Liver (tissue), 9 donors: ENCODE data around the gene BEST3. TPM values are rescaled to one million over a fixed set of nuclear protein-coding genes. Genes with fewer than 3 reads are reported as not detected.

ENCODE experiments used
- DNase-seq: peaks from one replicate; pipeline ENCODE4 v3.0.0-alpha.2; 2017; ENCODE audit warnings: low spot score
- H3K27ac ChIP-seq, 2 donors: one replicate each; pipeline ENCODE4 v1.7.0; 2013; ENCODE audit warnings: inconsistent platforms in 2 of 2, low read length in 2 of 2, control low read depth in 1 of 2, low read depth in 1 of 2, mild to moderate bottlenecking in 1 of 2
- H3K27me3 ChIP-seq, 4 donors: one replicate each; pipeline versions ENCODE4 v1.6.1 to v1.7.0; 2013; ENCODE audit warnings: low read length in 3 of 4, inconsistent platforms in 1 of 4, mild to moderate bottlenecking in 1 of 4, moderate library complexity in 1 of 4; ENCODE audit not compliant: control insufficient read depth in 4 of 4, insufficient read depth in 4 of 4
- H3K36me3 ChIP-seq, 4 donors: one replicate each; pipeline versions ENCODE4 v1.6.1 to v1.7.0; 2013; ENCODE audit warnings: low read length in 3 of 4, mild to moderate bottlenecking in 3 of 4, low read depth in 1 of 4, moderate library complexity in 1 of 4; ENCODE audit not compliant: control insufficient read depth in 4 of 4, insufficient read depth in 3 of 4
- H3K4me1 ChIP-seq, 4 donors: one replicate each; pipeline versions ENCODE4 v1.6.1 to v1.7.0; 2013; ENCODE audit warnings: low read length in 3 of 4, mild to moderate bottlenecking in 3 of 4, moderate library complexity in 1 of 4; ENCODE audit not compliant: control insufficient read depth in 4 of 4, insufficient read depth in 4 of 4
- H3K4me3 ChIP-seq, 3 donors: one replicate each; pipeline versions ENCODE4 v1.6.1 to v1.7.0; 2013; ENCODE audit warnings: low read length in 3 of 3, control low read depth in 1 of 3, low read depth in 1 of 3, mild to moderate bottlenecking in 1 of 3
- H3K9ac ChIP-seq, 2 donors: one replicate each; pipeline ENCODE4 v1.7.0; 2013; ENCODE audit warnings: low read length in 2 of 2, mild to moderate bottlenecking in 2 of 2, moderate library complexity in 2 of 2, control low read depth in 1 of 2, low read depth in 1 of 2
- H3K9me3 ChIP-seq, 4 donors: one replicate each; pipeline versions ENCODE4 v1.6.1 to v1.7.0; 2013; ENCODE audit warnings: low read length in 3 of 4; ENCODE audit not compliant: control insufficient read depth in 4 of 4
- CTCF ChIP-seq: fragments of 150-350 bp; IDR thresholded peaks from 2 replicates; pipeline ENCODE4 v1.5.1; 2017; ENCODE audit warnings: improper control_type of control experiment, low read depth, low read length; ENCODE audit not compliant: missing input control
- FOXA1 ChIP-seq: IDR thresholded peaks from 2 replicates; pipeline ENCODE4 v1.6.1; 2016; ENCODE audit warnings: antibody characterized with exemption
- GABPA ChIP-seq, 2 donors: IDR thresholded peaks in 1 of 2; conservative IDR thresholded peaks in 1 of 2; 2 replicates each; pipeline ENCODE4 v1.6.1; 2016; ENCODE audit warnings: antibody characterized with exemption in 2 of 2, mild to moderate bottlenecking in 1 of 2, moderate library complexity in 1 of 2
- HNF4A ChIP-seq, 2 donors: conservative IDR thresholded peaks; 2 replicates each; pipeline ENCODE4 v1.6.1; 2016; ENCODE audit warnings: antibody characterized with exemption in 2 of 2, mild to moderate bottlenecking in 2 of 2
- HNF4G ChIP-seq: IDR thresholded peaks from 2 replicates; pipeline ENCODE4 v1.6.1; 2016; ENCODE audit warnings: antibody characterized with exemption
- MAX ChIP-seq: IDR thresholded peaks from 2 replicates; pipeline ENCODE4 v1.6.1; 2016; ENCODE audit warnings: antibody characterized with exemption
- NR2F2 ChIP-seq: IDR thresholded peaks from 2 replicates; pipeline ENCODE4 v1.6.1; 2016; ENCODE audit warnings: antibody characterized with exemption
- REST ChIP-seq: IDR thresholded peaks from 2 replicates; pipeline ENCODE4 v1.6.1; 2016; ENCODE audit warnings: antibody characterized with exemption, mild to moderate bottlenecking
- YY1 ChIP-seq: IDR thresholded peaks from 2 replicates; pipeline ENCODE4 v1.6.1; 2016; ENCODE audit warnings: antibody characterized with exemption, mild to moderate bottlenecking
- ZBTB33 ChIP-seq: IDR thresholded peaks from 2 replicates; pipeline ENCODE4 v1.6.1; 2016; ENCODE audit warnings: antibody characterized with exemption
- WGBS: extraction: QIAGEN DNeasy Blood & Tissue Kit; methylation state at CpG from one replicate; pipeline ENCODE4 v1.1.7; 2013; 5-methylcytosine and 5-hydroxymethylcytosine counted together
- polyA plus RNA-seq, 2 donors: library from polyadenylated mRNA; stranded (reverse) in 1 of 2; unstranded in 1 of 2; fragments of 200-250 nt in 1 of 2; fragments of >200 nt in 1 of 2; fragmentation: Nextera tagmentation in 1 of 2; extraction: Ambion mirVana in 1 of 2; gene quantifications; one replicate each; pipeline versions ENCODE4 v1.2.1 to v1.2.3, GENCODE V29; 2013 to 2015
- total RNA-seq, 2 donors: library from RNA; depleted of rRNA; stranded (reverse); fragments of >200 nt; gene quantifications; one replicate each; pipeline ENCODE4 v1.2.3, GENCODE V29; 2014
- donor health status: healthy.
- donor health status: healthy.
- donor health status: healthy.
- donor health status: healthy.
- donor health status: healthy.

Gene BEST3
- total and polyA plus RNA-seq, 4 donors: 0.89 TPM; not detected in 3

- no peak for TF ChIP-seq CTCF
- TF ChIP-seq HNF4G: no peak
These were observed 11.1 kb downstream of the BEST3 start (continued) for GRCh38 chr12:69688021-69688420.

- no peak for DNase-seq
These were observed 11.7 kb downstream of the BEST3 start for GRCh38 chr12:69687390-69687789.

More at GRCh38 chr12:69687390-69687789, 11.7 kb downstream of the BEST3 start:
- Histone ChIP-seq H3K36me3 (no peaks in the 10 kb centered on the region), H3K27ac (no peak overlapping the region), H3K4me3 (no peak overlapping the region), H3K27me3 (no peaks in the 10 kb centered on the region), H3K4me1 (no peaks in the 10 kb centered on the region), H3K9ac (no peak overlapping the region), H3K9me3 (no peaks in the 10 kb centered on the region)
- no peak for TF ChIP-seq MAX
- no peak for TF ChIP-seq ZBTB33
- TF ChIP-seq REST: no peak
- TF ChIP-seq NR2F2: no peak
- no peak for TF ChIP-seq YY1
- TF ChIP-seq HNF4G: no peak
- no peak for TF ChIP-seq HNF4A (conservative IDR thresholded peaks at IDR 0.05)
- no peak for TF ChIP-seq FOXA1
- no peak for TF ChIP-seq GABPA (IDR thresholded peaks at IDR 0.05 in 1 of 2, conservative IDR thresholded peaks at IDR 0.05 in 1 of 2)
- 77% methylated on average over 4 of the region's 4 CpGs for WGBS
